HK-2 (cell line): ENCODE measurements around the gene ABHD16B.
"Not testable (repeated sequence)": the region's sequence is repeated elsewhere in the genome, so short reads cannot be mapped to it uniquely, and the experiment has no call there.

Source experiments
- DNase-seq: peaks from one replicate; pipeline ENCODE4 v3.0.0-alpha.2; 2018; ENCODE audit not compliant: unreplicated experiment

The ABHD16B gene

DNA sequence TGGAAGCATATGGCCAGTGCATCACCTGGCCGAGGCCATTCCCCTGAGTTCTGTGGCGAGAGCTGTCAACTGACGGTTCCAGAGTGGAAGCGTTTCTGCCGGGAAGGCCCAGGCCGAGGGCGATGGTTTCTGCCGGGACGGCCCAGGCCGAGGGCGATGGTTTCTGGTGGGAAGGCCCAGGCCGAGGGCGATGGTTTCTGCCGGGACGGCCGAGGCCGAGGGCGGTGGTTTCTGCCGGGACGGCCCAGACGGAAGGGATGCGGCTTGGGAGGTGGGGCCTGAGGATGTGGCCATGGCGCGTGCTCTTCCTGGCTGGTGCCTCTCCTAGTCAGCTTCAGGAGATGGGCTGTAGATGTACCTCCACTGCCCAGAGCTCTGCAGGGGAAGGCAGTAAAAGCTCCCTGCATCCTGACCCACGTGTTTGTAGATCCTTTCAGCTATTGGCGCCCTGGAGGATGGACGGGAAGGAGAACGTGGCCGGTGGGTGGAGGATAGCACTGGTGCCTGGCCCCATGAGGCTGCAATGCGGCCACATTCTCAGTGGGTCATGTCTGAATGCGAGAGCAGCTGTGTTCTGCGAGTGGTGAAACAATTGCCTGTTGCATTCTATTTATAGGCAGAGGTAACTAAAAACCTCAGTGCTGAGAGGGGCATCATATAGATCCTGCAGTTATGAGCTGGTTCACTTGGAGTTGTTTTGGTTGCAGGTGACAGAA is 16.6 kb downstream of the ABHD16B start:
- no peak for DNase-seq

- DNase-seq, result no peak
Measured at GRCh38 chr20:63878899-63879663, 17.8 kb downstream of the ABHD16B start.

GRCh38 chr20:63880901-63881300 is 19.6 kb downstream of the ABHD16B start:
- DNase-seq, result not testable (repeated sequence)

DNA sequence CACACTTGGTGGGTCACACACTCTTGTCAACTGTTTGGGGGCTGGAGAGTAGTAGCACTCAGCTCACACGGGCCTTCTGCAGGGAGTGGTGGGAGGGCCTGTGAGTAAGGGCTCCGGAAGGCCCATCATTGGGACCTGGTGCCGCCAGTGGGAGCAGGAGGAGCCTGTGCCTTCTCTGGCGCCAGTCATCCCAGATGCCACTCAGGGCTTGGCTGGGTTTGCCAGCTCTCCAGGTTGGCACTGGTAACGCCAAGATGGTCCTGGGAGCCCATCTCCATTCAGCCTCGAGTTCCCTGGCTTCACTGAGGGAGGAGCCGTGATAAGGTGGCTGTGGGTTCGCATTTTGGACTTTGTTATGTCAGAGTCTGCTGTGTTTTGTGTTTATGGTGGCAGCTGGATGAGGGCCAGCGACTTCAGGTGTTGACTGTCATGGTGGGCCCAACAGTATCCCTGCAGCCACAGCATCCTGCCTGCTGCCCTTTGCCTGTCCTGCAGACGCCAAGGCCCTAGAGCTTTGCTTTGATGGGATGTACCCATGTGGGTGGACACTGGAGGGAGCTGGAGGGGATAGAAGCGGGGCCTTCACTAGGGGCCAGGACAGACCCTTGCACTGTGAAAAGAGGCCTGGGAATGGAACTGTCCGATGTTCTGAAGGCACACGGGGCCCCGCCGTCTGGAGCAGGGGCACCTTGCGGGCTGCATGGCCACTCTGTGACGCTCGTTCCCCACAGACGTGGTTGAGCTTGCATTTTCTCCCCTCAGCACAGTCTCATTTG is 20.3 kb downstream of the ABHD16B start:
- no peak for DNase-seq

DNA sequence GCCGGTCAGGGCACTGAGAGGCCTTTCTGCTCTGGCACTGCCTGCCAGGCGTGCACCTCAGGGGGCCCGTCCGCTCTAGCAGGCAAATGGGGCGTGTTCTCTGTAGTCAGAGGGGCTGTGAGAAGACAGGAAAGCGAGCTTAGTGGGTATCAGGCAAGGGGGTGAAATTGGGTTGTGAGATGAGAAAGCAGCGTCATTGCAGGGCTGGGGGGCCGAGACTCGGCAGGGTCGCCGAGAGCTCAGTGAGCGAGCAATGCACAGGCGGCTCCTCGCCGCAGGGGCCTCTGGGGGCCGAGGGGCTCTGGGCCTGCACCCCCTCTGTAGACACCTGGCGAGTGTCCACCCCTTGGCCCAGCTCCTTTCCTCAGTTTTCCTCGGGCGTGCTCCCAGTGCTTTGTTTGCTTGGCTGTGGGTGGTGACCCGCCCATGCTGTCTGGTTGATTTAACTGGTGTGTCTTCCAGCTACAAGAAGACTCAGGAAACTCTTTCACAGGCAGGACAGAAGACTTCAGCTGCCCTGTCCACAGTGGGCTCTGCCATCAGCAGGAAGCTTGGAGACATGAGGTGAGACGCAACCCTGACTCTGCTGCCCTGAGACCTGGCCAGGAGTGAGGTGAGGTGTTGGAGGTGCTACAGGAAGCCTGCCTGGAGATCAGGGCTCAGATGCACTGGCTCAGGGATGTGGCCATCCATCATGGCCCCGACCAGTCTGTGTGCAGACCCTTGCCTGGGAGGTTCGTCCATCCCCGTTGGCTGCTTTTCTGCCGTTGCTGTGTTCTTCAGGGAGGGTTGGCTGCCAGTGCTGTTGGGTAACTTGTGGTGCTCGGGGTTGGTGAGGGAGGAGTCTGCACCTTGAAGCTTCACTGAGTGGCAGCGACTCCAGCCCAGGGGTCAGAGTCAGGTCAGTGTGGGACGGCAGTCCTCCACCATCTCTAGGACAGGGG is 21.2 kb downstream of the ABHD16B start:
- no peak for DNase-seq

- DNase-seq, result no peak
Measured at GRCh38 chr20:63883201-63883593, 21.9 kb downstream of the ABHD16B start.

DNA sequence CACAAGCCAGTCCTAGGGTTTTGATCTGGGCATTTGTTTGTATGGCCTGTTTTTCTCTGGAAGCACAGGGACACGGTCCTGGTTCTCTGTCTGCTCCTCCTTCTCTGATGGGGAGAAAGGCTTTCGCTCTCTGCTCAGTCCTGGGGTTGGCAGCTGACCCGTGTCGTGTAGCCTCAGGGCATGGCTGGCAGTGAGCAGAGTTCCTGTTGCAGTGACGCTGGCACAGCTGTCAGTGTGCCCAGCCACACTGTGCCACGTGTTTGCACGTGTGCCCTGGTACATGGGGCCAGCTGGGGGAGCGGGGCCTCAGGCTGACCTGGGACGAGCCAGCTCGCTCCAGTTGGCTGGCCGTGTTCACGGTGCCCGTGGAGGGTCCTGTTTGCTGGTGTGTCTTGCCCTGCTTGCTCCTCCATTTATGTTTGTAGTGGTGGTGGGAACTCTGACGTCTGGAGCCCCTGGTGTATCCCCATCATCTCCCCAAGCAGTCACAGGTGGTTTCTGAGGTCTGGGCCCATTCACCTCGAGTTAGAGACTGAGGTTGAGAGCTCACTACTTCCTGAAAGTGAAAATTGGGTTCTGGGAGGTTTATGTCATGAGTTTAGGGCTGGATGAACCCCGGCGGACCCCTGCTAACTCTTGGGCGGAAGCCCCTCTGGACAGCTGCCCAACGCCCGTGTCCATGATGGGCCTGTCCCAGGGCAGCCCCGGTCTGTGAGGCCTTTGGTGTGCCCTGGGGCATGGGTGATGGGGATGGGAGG is 23.4 kb downstream of the ABHD16B start:
- no peak for DNase-seq

GRCh38 chr20:63885264-63886053 is 24.2 kb downstream of the ABHD16B start:
- no peak for DNase-seq

- no peak for DNase-seq
Measured at GRCh38 chr20:63886054-63886419, 24.7 kb downstream of the ABHD16B start.

DNA sequence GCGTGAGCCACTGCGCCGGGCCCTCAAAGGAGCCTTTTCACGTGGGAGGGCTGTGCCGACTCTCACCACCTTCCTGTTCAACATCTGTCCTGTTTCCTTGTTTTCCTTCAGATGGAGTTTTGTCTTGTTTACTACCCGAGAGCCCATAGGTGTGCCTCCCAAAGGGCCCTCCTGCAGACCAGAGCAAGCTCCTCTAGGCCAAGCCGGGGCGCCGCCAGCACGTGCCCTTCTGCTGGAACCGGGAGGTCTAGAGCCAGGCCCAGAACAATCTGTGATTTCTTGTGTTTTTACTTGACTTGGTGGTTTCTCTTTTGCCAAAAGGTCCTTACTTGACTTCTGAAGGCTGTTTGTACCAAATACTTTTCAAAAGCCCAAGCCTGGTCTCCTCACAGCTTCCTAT is 25.6 kb downstream of the ABHD16B start:
- DNase-seq, result no peak

DNA sequence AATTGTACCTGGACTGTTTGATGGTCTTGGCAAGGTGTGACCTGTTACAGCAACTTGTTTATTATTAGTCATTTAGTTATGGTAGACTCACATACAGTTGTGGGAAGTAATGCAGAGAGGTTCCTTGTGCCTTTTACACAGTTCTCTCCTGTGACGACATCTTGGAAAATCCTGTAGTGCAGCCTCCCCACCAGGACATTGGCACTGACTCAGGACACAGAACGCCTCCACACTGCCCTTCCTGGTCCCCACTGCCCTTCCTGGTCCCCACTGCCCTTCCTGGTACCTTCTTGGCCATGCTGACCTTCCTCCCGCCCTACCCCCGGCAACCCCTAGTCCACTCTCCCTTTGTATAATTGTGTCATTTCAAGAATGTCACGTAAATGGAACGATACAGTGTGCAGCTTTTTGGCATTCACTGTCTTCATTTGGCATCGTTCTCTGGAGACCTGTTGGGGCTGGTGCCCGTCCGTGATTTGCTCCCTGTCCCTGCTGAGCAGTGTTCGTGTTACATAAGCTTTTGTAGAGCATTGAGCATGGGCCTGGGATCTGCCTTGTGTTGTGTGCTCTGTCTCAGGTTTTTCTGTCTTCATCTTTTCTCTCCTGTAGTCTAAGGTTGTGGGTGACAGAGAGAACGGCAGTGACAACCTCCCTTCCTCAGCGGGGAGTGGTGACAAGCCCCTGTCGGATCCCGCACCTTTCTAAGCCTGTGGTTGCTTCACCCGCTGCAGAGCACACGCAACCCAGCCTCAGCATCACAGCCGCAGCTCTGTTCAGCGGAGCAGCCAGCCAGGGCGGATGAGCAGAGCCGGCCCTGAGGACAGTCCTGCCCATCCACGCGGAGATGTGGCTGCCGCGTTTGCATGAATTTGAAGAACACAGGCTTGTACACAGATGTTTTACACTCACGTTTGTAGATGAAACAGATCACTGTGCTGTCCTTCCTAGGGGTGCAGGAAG is 28.2 kb downstream of the ABHD16B start:
- no peak for DNase-seq

DNA sequence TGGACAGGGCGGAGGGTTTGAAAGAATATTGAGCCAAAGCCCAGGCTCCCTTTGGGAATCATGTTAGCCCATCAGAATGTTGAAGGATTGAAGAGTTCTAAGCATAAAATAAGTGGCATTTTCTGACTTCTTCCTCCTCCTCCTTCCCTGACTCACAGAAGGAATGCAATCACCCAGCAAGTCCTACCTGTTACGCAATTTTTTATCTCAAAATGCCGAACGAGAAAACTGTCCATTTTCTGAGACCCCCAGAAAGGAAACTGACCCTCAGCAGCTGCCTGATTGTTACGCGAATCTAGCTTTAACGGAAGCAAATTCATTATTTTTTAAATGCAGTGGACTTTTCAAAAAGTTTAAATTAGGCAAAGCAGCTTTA is 28.9 kb downstream of the ABHD16B start:
- DNase-seq, result no peak

- no peak for DNase-seq
Measured at GRCh38 chr20:63890616-63891015, 29.3 kb downstream of the ABHD16B start.

- no peak for DNase-seq
Measured at GRCh38 chr20:63891061-63892002, 30.0 kb downstream of the ABHD16B start.

DNA sequence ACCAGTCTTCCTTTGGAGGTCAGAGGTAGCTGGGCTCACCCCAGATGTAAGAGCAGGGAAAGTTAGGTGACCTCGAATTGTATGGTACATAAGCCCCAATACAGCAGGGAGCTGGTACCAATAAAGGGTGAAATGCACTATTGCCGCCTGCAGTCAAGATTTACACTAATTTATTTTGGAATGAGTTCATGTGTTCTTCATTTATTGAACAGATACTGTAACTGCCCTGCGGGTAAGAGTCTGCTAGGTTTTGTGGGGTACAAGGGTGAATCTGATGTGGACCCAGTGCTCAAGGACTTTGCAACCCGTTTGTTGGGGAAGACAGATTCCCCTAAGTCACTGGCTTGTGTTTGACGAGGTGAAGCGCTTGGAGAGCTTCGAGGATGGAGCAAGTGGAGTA is 31.1 kb downstream of the ABHD16B start:
- no peak for DNase-seq

- DNase-seq, result no peak
Measured at GRCh38 chr20:63893999-63894357, 32.7 kb downstream of the ABHD16B start.

DNA sequence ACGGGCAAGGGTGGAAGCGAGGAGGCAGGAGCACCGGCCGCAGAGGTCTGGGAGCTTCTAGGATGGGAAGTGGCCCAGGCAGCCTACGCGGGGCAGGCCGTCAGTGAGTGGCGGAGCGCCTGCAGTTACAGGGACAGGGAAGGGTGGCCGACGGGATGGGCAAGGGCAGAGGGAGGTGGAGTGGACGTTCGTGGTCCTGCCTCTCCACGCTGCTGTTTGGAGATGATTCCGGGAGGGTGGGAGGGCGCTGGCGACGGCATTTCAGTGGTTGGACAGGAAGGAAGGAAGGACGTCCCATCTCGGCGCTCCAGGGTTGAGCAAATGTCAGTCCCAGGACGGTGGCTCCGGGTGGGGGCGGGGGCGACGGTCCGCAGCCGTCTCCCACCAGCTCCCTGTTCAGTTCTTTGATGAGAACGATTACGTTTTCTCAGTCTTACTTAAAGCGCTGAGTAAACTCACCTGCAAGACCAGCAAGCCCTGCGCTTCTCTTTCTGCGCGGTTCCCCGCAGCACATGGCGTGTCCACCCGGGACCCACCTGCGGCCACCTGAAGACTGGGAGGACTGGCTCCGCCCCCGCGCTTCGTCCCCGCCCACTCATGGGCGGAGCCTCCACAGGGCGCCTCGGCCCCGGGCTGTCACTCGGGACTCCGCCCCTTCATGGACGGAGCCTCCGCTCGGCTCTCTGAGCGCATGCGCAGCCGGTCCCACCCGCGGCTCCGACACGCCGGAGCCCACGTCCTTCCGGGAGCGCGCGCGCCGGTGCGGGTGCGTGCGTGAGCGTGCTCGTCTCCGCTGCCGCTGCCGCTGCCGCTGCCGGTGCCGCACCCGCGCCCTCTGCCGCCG is 33.3 kb downstream of the ABHD16B start, which contains the start of gene DNAJC5:
Gene DNAJC5 (plus strand): TSS at position 769 of the 844 bp plus-strand sequence. CDS start 33,220 bp downstream, outside the sequence.
- DNase-seq, result peak; percentile 99
